HG02970 (cell line): ENCODE results near the gene STK16.
"Not testable (repeated sequence)": the region's sequence is repeated elsewhere in the genome, so short reads cannot be mapped to it uniquely, and the experiment has no call there.

Source experiments
- ATAC-seq: cut with Tn5 transposase; IDR thresholded peaks from one replicate; pipeline ENCODE4 v1.9.1; 2021; ENCODE audit warnings: mild to moderate bottlenecking, moderate library complexity, moderate number of reproducible peaks; ENCODE audit not compliant: unreplicated experiment, low FRiP score

The STK16 gene, protein sequence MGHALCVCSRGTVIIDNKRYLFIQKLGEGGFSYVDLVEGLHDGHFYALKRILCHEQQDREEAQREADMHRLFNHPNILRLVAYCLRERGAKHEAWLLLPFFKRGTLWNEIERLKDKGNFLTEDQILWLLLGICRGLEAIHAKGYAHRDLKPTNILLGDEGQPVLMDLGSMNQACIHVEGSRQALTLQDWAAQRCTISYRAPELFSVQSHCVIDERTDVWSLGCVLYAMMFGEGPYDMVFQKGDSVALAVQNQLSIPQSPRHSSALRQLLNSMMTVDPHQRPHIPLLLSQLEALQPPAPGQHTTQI

GRCh38 chr2:219245148-219245898 lies at the start of gene STK16, which contains the start of gene GLB1L:
Gene STK16, plus strand, starts transcription at chr2:219245479. Its CDS starts 521 bp downstream, at chr2:219246000.
Gene GLB1L, minus strand, starts transcription at chr2:219245444. Its CDS starts 1,871 bp downstream, at chr2:219243573.
- ATAC-seq = peak; percentile 63

GRCh38 chr2:219197388-219197787 lies 47.9 kb upstream of the STK16 start:
- ATAC-seq = no peak

- no peak for ATAC-seq
These were observed 46.3 kb upstream of the STK16 start for GRCh38 chr2:219198974-219199373.

DNA sequence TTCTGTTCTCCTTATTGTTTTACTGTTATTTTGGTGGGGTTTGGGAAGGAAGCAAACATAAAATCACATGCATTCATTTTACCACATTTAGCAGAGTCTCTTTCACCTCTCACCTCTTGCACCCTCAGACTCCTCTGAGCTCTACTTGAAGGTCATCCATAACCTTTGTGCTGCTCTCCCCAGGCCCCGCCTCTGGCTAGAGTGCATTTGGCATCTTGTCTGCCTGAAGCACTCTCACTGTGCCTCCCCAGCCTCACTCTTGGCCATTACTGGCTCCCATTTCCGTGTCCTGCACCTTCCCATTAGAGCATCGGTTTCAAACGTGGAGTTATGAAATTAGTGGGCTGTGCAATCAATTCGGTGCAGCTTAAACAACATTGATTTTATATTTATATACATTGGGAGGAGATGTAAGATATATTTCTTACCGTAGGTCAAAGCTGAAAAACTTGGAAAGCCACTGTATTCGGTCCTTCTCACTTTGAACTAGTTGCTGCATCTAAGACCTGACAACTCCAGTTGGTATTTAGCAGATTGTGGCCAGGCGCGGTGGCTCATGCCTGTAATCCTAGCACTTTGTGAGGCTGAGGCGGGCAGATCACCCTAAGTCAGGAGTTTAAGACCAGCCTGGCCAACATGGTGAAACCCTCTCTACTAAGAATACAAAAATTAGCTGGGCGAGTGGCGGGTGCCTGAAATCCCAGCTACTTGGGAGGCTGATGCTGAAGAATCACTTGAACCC lies 45.6 kb upstream of the STK16 start:
- no peak for ATAC-seq

DNA sequence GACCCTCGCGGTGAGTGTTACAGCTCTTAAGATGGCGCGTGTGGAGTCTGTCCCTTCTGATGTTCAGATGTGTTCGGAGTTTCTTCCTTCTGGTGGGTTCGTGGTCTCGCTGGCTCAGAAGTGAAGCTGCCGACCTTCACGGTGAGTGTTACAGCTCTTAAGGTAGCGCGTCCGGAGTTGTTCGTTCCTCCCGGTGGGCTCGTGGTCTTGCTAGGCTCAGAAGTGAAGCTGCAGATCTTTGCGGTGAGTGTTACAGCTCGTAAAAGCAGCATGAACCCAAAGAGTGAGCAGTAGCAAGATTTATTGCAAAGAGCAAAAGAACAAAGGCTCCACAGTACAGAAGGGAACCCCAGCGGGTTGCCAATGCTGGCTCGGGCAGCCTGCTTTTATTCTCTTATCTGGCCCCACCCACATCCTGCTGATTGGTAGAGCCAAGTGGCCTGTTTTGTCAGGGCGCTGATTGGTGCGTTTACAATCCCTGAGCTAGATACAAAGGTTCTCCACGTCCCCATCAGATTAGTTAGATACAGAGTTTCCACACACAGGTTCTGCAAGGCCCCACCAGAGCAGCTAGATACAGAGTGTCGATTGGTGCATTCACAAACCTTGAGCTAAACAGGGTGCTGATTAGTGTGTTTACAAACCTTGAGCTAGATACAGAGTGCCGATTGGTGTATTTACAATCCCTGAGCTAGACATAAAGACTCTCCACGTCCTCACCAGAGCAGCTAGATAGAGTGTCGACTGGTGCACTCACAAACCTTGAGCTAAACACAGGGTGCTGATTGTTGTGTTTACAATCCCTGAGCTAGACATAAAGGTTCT lies 44.6 kb upstream of the STK16 start:
- ATAC-seq = not testable (repeated sequence)

DNA sequence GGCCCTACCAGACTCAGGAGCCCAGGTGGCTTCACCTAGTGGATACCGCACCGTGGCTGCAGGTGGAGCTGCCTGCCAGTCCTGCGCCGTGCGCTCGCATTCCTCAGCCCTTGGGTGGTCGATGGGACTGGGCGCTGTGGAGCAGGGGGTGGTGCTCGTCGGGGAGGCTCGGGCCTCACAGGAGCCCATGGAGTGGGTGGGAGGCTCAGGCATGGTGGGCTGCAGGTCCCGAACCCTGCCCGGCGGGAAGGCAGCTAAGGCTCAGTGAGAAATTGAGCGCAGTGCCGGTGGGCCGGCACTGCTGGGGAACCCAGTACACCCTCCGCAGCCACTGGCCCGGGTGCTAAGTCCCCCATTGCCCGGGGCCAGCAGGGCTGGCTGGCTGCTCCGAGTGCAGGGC lies 43.9 kb upstream of the STK16 start:
- not testable (repeated sequence) for ATAC-seq

- no peak for ATAC-seq
These were observed 40.7 kb upstream of the STK16 start for GRCh38 chr2:219204425-219205164.

DNA sequence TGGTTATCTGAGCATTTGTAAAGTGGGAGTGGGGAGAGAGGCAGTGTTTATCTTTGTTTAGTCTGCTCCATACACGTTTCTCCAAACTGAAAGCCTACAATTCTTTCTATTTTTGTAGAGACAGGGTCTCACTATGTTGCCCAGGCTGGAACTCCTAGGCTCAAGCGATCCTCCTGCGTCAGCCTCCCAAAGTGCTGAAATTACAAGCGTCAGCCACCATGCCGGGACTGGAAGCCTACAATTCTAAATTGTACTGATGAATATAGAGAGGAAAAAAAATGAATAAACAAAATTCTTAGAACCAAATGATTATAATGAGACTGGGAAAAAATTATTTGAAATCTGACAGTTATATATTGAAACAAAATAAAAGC lies 40.1 kb upstream of the STK16 start:
- ATAC-seq = no peak

DNA sequence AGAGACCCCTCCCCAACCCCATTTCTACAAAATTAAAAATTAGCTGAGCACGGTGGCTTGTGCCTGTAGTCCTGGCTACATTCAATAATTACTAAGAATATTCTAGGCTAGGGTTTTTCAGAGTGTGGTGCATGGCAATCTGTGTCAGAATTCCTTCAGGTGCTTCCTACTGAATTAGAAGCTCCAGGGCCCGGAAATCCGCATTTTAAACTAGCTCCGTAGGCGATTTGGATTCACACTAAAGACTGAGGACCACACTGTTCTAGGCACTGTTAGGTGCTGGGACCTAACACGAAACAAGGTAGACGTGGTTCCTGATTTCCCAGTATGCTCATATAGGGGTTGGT lies 39.3 kb upstream of the STK16 start:
- ATAC-seq = no peak

DNA sequence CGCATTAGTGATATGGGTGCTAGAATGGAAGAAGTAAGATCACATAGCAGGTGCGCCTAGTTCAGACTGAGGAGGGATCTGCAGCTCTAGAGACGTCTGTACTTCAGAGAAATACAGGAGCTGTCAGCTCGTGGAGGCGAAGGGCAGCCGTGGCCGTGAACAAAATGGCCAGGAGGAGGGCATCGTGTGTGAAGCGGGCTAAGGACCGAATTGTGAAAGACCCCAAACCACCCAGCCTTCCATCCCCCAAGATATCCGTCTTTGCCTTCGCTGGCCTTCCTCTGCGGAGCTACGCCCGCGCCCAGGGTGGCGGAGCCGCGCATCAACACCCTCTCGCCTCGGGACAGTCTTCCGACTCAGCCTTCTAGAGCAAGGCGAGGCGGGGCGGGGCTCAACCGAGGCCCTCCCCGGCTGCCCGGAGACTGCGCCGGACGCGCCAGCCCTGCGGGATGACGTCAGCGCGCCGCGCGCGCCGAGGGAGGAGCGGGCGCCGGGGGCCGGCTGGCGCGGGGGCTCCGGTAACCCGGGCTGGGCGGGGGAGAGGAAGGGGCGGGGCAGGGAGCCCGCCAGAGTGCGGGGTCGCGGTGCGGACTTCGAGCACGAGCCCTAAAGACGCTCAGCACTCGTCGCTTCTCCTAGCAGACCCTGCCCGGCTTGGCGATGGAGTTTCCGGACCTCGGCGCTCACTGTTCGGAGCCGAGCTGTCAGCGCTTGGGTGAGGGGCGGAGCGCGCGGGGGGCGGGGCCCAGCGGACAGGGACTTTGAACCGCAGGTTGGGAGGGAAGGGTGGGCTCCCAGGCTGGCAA lies 38.7 kb upstream of the STK16 start, which contains the start of gene ZFAND2B:
Gene ZFAND2B, plus strand, starts transcription at position 455 of the 806 bp plus-strand sequence. Its CDS starts 206 bp downstream, at position 661.
- peak; percentile 90 for ATAC-seq

DNA sequence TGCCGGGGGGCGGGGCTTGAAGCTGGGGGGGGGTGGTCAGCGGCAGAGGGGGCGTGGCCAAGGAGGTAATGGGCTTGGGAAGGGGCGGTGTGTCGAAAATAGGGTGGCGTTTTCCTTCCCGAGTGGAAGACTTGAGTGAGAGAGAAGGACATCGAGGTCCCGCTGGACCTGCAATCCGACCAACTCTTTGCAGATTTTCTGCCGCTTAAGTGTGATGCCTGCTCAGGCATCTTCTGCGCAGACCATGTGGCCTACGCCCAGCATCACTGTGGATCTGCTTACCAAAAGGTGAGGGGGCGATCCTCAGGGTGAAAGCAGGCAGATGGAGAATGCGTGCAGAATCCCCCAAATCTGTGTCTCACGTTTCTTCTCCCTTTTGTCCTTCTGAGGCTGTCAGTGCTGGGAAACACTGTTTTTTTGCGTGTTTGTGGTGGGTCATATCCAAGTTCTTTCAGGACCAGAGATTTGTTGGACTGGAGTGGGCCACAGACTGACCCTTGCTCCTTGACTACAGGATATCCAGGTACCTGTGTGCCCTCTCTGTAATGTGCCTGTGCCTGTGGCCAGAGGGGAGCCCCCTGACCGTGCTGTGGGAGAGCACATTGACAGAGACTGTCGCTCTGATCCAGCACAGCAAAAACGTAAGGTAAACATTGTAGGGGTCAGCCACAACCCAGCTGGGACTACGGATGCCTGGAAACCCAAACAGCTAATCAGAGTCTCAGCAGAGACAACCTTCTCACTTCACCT lies 38.0 kb upstream of the STK16 start:
- ATAC-seq = no peak

DNA sequence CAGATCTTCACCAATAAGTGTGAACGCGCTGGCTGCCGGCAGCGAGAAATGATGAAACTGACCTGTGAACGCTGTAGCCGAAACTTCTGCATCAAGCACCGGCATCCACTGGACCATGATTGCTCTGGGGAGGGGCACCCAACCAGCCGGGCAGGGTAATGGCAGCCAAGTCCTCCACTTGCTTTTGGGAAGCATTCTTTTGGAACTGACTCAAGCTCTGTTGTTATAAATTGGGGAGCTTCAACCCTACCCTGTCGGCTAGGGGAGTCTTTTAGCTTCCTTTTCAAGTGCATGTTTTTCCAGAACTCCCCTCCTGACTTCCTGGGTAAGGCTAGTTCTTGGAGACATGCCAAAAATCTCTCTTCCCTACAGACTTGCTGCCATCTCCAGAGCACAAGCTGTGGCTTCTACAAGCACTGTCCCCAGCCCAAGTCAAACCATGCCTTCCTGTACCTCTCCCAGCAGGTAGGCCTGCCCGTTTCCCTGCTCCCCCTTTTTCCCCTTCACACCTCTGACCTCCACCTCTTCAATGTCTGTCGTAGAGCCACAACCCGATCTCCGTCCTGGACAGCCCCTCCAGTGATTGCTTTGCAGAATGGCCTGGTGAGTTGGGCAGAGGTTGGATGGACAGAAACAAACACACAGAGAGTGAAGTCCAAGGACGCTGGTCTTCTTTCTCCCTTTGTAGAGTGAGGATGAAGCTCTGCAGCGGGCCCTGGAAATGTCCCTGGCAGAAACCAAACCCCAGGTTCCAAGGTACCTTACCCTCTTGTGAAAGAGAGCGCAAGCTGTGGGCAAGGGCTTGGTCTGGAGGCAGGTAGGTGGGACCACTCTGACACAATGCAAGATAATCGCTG lies 37.2 kb upstream of the STK16 start:
- no peak for ATAC-seq

GRCh38 chr2:219209236-219210195 lies 35.8 kb upstream of the STK16 start:
- no peak for ATAC-seq

GRCh38 chr2:219210196-219210885 lies 34.9 kb upstream of the STK16 start:
- no peak for ATAC-seq

- no peak for ATAC-seq
These were observed 34.4 kb upstream of the STK16 start for GRCh38 chr2:219210886-219211362.
